ENCODE results near the gene FILIP1L.

FILIP1L gene

DNA sequence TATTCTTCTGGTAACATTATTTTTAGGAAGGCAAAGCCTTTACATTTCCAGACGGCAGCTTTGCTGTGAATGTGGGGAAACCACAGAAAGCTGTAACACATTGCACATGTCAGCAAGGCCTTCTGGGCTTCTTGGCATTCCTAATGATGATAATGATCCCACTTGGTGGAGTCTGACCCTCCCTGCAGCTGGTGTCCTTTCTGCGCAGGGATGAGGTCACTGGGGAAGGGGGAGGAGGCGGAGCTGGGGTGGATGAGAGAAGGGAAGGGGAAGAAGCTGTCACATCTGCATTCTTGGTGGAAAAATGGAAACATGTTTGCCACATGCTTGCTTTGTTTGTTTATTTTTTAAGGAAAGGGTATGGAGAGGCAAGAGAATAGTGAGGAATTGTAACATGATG lies 68.6 kb downstream of the FILIP1L start:
- DNase-seq (ENCODE audit: low spot score) = no peak
- in situ Hi-C loops (cut with MboI; ENCODE audit: low sequenced_read_pairs, unreplicated experiment) = loop anchor here (10.0 kb wide), 1 partner anchor 181 kb away; no protein-coding TSS in a partner anchor
- TF ChIP-seq, protein P1, sequence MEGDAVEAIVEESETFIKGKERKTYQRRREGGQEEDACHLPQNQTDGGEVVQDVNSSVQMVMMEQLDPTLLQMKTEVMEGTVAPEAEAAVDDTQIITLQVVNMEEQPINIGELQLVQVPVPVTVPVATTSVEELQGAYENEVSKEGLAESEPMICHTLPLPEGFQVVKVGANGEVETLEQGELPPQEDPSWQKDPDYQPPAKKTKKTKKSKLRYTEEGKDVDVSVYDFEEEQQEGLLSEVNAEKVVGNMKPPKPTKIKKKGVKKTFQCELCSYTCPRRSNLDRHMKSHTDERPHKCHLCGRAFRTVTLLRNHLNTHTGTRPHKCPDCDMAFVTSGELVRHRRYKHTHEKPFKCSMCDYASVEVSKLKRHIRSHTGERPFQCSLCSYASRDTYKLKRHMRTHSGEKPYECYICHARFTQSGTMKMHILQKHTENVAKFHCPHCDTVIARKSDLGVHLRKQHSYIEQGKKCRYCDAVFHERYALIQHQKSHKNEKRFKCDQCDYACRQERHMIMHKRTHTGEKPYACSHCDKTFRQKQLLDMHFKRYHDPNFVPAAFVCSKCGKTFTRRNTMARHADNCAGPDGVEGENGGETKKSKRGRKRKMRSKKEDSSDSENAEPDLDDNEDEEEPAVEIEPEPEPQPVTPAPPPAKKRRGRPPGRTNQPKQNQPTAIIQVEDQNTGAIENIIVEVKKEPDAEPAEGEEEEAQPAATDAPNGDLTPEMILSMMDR (IDR thresholded peaks at IDR 0.05; ENCODE audit: borderline replicate concordance, control extremely low read depth, extremely low read depth, insufficient read depth, missing control alignments) = no peak

DNA sequence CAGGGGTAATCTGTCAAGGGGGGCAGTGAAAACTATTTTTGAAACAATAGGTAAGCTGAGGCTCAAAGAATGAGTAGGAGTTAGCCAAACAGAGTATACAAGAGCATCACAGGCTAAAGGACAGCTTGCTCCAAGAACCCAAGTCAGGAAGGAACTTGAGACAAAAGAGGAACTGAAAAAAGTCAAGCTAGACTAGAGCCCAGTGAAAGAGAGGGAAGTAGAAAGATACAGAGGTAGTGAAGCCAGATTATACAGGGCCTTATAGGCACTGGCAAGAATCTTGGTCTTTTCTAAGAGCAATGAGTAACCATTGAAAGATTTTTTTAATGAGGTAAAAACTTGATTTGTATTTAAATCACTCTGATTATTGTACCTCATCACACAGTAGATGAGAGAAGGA lies 69.9 kb downstream of the FILIP1L start:
- in situ Hi-C loops (cut with MboI; ENCODE audit: low sequenced_read_pairs, unreplicated experiment) = loop anchor here (10.0 kb wide), 1 partner anchor 180 kb away; no protein-coding TSS in a partner anchor
- TF ChIP-seq, protein P1 (IDR thresholded peaks at IDR 0.05; ENCODE audit: borderline replicate concordance, control extremely low read depth, extremely low read depth, insufficient read depth, missing control alignments) = no peak
- DNase-seq (ENCODE audit: low spot score) = peak; percentile 55

DNA sequence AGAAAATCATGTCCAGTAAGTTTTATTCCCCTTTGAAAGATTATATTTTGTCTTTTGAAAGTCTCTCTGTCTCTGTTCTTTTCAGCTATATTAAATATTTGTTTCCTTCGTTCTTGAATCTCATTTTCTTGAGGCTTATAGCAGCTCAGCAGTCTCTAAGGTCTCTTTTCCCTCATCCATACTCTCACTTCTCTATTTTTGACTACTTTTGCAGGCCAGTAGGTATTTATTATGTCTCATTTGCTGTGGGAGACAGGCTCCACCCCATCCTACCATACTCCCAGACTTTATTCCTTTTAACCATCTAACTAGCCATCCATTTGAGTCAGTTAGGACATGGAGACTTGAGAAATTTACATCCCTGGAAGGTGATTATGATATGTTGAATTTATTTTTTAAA lies 71.0 kb downstream of the FILIP1L start:
- in situ Hi-C loops (cut with MboI; ENCODE audit: low sequenced_read_pairs, unreplicated experiment) = loop anchor here (10.0 kb wide), 1 partner anchor 178 kb away; no protein-coding TSS in a partner anchor
- TF ChIP-seq, protein P1 (IDR thresholded peaks at IDR 0.05; ENCODE audit: borderline replicate concordance, control extremely low read depth, extremely low read depth, insufficient read depth, missing control alignments) = no peak
- no peak for DNase-seq (ENCODE audit: low spot score)

GRCh38 chr3:100042166-100042981 lies 71.9 kb downstream of the FILIP1L start:
- DNase-seq (ENCODE audit: low spot score) = no peak
- TF ChIP-seq, protein P1 (IDR thresholded peaks at IDR 0.05; ENCODE audit: borderline replicate concordance, control extremely low read depth, extremely low read depth, insufficient read depth, missing control alignments) = no peak
- in situ Hi-C loops (cut with MboI; ENCODE audit: low sequenced_read_pairs, unreplicated experiment) = loop anchor here (10.0 kb wide), 1 partner anchor 178 kb away; no protein-coding TSS in a partner anchor

DNA sequence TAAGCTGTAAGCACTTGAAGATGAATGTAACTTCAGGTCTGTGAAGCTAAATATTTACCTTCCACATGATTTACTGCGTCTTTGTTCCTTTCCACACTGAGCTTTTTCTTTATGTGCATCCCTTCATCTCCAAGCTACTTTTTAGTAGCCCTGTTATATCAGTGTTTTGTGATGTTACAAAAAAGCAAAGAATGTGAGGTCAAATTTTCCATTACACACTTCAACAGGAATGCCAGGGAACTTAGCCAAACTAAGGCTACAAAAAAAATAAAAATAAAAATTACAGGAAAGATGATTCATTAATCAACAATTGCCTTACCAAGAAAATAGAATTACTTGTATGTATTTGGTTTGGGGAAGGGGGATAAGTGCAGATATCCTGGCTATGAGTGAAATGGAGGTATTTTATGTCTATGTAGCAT lies 73.0 kb downstream of the FILIP1L start:
- in situ Hi-C loops (cut with MboI; ENCODE audit: low sequenced_read_pairs, unreplicated experiment) = loop anchor here (10.0 kb wide), 1 partner anchor 177 kb away; no protein-coding TSS in a partner anchor
- DNase-seq (ENCODE audit: low spot score) = no peak

DNA sequence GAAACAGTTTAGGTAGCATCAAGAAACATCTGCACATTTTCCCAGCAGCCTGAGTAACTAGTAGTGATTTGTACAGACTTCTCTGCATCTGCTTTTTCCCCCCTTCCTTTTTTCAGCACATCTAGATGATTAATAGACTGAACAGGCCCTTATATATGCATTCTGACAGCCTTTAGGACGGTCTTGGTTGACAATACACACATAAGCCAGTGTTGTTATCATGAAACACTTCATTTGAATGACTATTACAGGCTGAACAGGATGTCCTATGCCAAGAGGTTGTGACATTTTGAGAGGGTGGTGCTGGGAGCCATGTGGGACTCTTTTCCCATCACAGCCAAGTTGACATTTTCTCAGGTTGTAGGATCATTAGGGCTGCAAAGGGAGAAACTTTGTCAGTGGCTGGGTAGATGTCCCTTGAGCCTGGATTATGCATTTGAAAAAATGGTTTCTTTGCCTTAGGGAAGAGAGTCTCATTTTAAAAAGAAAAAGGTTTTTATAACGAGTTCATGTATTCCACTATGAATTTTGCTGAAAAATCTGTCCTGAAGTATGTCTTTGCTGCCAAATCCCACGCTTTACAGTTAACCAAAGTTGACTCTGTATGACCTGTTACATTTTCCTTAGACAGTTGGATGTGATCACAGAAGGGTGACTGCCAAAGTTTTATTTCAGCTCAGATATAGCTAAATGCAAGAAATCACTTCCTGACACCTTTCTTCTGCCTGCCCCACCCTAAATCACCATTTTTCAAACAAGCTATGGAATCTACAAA lies 73.7 kb downstream of the FILIP1L start:
- TF ChIP-seq, protein P1 (IDR thresholded peaks at IDR 0.05; ENCODE audit: borderline replicate concordance, control extremely low read depth, extremely low read depth, insufficient read depth, missing control alignments) = no peak
- no peak for DNase-seq (ENCODE audit: low spot score)
- in situ Hi-C loops (cut with MboI; ENCODE audit: low sequenced_read_pairs, unreplicated experiment) = loop anchor here (10.0 kb wide), 1 partner anchor 176 kb away; no protein-coding TSS in a partner anchor

More for the DNA sequence above, 73.0 kb downstream of the FILIP1L start:
- TF ChIP-seq, protein P1 (IDR thresholded peaks at IDR 0.05; ENCODE audit: borderline replicate concordance, control extremely low read depth, extremely low read depth, insufficient read depth, missing control alignments) = no peak
